ENCODE measurements around the gene GAB2.

DNA sequence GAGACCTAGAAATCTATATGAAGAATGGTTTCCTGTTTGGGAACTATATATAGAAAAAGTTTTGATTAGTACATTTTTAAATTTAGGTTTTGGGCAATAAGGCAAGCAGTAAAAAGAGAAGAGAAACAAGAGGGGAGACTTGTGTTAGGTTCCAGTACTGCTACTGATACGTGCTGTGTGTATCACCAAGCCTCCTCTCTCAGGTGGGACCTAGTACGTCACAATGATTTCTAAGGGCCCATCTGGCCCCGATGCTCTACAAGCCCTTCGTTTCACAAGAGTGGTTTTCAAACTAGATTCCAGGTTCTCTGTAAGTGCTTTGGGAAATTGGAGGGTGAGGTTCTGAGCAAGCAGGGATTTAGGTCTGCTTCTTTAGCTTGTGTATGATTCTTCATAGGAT, 189.7 kb downstream of the GAB2 start:
- TF ChIP-seq ARNTL (CRISPR knock-in tag; IDR thresholded peaks at IDR 0.05; ENCODE audit: borderline replicate concordance, low read depth) (no peak), TCF4 (CRISPR knock-in tag; IDR thresholded peaks at IDR 0.05; ENCODE audit: borderline replicate concordance) (no peak)
- TF ChIP-seq, protein P1, sequence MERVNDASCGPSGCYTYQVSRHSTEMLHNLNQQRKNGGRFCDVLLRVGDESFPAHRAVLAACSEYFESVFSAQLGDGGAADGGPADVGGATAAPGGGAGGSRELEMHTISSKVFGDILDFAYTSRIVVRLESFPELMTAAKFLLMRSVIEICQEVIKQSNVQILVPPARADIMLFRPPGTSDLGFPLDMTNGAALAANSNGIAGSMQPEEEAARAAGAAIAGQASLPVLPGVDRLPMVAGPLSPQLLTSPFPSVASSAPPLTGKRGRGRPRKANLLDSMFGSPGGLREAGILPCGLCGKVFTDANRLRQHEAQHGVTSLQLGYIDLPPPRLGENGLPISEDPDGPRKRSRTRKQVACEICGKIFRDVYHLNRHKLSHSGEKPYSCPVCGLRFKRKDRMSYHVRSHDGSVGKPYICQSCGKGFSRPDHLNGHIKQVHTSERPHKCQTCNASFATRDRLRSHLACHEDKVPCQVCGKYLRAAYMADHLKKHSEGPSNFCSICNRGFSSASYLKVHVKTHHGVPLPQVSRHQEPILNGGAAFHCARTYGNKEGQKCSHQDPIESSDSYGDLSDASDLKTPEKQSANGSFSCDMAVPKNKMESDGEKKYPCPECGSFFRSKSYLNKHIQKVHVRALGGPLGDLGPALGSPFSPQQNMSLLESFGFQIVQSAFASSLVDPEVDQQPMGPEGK (CRISPR knock-in tag; IDR thresholded peaks at IDR 0.05; ENCODE audit: borderline replicate concordance): no peak

Measured in SK-N-SH treated with all-trans-retinoic acid at 6 μM for 48 hours (cell line).